GM21423 (cell line): ENCODE measurements around the gene DNAJB2.
"Not testable (repeated sequence)": the region's sequence is repeated elsewhere in the genome, so short reads cannot be mapped to it uniquely, and the experiment has no call there.

ENCODE experiments used
- ATAC-seq: cut with Tn5 transposase; IDR thresholded peaks from one replicate; pipeline ENCODE4 v1.9.1; 2021; ENCODE audit warnings: mild to moderate bottlenecking, moderate library complexity; ENCODE audit not compliant: unreplicated experiment

DNAJB2 gene

GRCh38 chr2:219284501-219285372, 5.6 kb downstream of the DNAJB2 start:
- no peak for ATAC-seq

GRCh38 chr2:219285373-219285735, 6.2 kb downstream of the DNAJB2 start:
- ATAC-seq = no peak

DNA sequence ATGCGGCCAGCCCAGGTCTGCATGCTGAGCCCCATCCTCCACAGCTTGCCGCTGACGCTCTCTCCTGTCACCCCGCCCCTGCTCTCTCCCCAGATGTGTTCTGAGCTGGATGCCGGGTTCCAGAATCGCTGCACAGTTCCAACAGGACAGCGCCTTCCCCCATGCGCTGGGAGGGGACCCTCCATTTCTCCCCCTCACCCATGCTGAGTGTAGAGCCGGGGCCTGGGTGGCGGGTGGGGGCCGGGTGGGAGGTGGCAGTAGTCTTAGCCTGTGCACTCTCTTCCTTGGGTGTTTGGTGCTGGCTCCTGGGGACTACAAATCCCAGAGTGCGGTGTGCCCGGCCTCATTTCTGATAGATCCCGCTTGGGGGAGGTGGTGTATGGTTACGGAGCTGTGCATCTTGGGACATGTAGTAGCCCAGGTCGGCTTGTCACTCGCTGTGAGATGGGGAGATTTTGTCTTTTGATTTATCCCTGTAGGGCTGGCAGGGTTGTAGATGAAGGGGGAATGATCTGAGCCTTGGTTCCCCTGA, 6.8 kb downstream of the DNAJB2 start:
- no peak for ATAC-seq

GRCh38 chr2:219286436-219287115, 7.4 kb downstream of the DNAJB2 start:
- ATAC-seq = no peak

GRCh38 chr2:219287116-219287440, 7.9 kb downstream of the DNAJB2 start:
- not testable (repeated sequence) for ATAC-seq

- ATAC-seq = no peak
Measured at GRCh38 chr2:219287580-219288265, 8.6 kb downstream of the DNAJB2 start.

DNA sequence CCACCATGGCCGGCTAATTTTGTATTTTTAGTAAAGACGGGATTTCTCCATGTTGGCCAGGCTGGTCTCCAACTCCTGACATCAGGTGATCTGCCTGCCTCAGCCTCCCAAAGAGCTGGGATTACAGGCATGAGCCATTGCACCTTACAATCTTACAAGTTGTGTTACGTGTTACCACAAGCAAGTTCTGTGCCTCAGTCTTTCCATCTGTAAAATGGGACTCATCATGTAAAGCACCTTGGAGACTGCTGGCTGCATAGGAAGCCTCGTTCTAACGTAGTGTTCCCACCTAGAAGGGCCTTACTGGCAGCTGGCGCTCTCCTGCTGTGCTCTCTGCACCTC, 10.0 kb downstream of the DNAJB2 start:
- no peak for ATAC-seq

DNA sequence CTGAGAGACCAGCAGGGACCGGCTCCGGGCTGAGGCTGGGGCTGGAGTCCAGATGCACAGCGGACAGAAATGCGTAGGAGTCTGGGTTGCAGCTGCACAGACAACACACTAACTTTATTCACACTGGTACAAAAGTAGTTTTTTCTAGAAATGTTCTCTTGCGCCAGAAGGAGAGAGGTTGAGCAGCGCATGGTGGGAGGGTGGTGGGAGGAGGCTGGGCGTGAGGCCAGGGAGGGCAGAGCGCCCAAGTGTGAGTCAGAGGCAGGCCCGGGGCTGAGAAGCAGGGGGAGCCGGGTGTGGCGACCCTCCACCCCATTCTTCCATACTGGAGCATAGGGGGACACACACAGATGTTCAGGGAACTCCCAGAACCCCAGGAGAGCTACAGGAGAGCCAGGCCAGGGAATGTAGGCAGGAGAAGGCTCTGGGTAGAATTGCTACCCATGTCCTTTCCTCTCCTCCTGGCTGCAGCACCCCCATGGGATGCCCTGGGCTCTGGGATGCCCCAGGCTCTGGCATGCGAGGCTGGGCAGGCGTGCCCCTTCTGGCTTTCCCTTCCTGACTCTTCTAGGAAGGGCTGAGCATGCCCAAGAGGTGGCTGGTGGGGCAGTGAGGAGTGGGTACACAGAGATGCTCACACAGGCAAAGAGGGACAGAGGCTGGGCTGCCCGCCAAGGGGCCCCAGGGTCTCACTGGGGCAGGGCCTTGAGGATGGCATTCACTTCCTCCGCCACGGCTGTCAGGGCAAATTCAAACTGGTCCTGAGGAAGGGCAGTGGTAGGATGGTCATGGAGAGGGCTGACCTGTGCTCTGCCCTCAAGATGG, 10.6 kb downstream of the DNAJB2 start:
- ATAC-seq = no peak

DNA sequence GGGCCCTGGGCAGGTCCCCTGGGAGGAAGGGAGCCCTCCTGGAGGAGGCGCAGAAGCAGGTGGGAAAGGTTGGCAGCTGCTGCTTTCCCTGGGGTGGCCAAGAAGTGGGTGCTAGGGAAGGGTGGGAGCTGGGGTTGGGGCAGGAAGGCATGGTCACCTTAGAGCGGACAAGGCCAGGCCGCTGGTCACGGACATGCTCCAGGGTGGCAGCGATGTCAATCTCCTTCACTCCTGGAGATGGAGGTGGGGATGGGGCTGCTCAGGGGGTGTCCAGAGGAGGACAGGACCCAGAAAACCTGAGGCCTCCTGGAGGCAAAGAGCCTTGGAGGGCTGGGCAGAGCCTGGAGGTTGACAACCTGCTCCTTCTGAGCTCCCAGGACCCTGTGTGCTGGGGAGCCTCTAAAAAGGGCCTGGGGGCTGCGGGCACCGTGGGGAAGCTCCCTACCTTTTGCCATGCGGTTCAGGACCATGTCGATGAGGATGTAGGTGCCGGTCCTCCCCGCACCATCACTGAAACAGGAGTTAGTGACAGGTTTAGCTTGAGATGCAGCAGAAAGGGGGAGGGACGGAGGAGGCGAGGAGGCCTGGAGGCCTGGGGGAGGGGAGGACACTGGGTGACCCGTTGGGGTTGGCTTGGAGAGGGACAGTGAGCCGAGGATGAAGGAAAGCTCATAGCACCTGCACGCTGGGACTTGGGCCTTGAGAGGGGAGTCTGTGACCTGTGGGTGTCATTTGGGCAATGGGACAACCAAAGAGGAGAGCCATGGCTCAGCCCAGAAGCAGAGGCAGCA, 11.4 kb downstream of the DNAJB2 start:
- no peak for ATAC-seq

GRCh38 chr2:219291394-219291793, 12.2 kb downstream of the DNAJB2 start:
- ATAC-seq = no peak

GRCh38 chr2:219291910-219292490, 12.8 kb downstream of the DNAJB2 start:
- no peak for ATAC-seq

DNA sequence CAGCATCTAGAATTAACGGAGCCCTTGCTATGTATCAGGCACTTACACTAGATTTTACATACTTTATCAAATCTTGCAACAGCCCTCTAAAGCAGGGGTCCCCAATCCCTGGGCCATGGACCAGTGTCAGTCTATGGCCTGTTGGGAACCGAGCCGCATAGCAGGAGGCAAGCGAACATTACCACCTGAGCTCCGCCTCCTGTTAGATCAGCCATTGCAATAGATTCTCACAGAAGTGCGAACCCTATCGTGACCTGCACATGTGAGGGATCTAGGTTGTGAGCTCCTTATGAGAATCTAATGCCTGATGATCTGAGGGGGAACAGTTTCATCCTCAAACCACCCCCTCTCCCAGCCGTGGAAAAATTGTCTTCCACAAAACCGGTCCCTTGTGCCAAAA, 13.4 kb downstream of the DNAJB2 start:
- ATAC-seq = no peak

GRCh38 chr2:219293736-219294231, 14.6 kb downstream of the DNAJB2 start:
- ATAC-seq = no peak

DNA sequence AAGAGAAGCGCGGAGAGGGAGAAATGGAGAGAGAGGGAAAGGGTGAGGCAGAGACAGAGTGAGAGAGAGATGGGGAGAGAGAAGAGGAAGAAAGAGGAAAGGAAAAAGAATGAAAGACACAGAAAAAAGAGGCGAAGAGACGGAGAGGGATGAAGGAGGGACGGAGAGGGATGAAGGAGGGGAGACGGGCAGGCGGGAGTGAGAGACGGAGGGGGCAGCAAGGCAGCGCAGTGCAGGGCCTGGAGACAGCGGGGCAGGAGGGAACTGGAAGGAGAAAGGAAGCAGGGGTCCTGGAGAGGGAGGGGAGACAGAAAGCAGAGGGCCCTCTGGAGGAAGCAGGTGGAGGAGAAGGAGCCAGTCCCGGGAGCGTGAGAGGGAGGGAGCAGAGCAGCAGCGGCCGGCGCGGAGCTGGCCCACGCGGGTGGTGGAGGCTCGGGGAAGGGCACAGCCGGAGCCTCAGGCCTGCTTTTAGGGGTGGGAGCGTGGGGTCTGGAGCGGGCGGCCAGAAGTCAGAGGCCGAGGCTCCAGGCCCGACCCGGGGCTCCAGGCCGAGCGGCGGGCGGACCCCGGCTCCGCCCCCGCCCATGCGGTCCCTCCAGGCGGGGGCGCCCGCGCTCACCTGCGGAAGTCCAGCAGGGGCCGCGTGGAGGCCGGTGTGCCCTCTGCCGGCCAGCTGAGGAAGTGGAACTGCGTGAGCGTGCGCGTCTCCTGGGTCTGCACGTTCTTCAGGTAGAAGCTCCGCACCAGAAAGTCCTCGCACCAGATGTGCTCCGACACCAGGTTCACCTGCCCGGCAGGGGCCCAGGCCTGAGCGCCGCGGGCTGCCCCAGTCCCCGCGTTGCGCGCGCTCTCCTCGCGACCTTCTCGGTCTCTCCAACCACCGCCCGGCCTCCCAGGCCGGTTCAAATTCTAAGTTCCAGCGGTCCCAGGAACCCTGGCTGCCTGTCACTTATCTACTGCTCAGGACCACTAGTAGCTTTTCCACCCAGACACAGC, 15.5 kb downstream of the DNAJB2 start:
- peak; percentile 94 for ATAC-seq

DNA sequence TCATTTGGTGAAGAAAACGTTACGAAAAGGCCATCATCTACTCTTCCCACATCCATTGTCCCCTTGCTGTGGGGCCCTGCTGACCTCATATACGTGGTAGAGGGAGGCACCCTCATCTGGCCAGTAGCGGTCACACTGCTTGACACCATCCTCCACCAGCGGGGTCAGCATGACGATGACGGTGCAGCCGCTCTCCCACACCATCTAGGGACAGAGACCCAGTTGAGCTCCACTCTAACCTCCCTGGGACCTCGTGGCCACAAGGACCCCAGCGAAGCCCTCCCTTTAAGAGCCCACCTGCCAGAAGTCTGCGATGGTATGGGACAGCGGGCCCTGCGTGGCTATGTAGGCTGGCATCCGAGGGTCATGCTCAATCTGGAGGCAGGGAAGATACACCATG, 17.0 kb downstream of the DNAJB2 start:
- no peak for ATAC-seq

DNA sequence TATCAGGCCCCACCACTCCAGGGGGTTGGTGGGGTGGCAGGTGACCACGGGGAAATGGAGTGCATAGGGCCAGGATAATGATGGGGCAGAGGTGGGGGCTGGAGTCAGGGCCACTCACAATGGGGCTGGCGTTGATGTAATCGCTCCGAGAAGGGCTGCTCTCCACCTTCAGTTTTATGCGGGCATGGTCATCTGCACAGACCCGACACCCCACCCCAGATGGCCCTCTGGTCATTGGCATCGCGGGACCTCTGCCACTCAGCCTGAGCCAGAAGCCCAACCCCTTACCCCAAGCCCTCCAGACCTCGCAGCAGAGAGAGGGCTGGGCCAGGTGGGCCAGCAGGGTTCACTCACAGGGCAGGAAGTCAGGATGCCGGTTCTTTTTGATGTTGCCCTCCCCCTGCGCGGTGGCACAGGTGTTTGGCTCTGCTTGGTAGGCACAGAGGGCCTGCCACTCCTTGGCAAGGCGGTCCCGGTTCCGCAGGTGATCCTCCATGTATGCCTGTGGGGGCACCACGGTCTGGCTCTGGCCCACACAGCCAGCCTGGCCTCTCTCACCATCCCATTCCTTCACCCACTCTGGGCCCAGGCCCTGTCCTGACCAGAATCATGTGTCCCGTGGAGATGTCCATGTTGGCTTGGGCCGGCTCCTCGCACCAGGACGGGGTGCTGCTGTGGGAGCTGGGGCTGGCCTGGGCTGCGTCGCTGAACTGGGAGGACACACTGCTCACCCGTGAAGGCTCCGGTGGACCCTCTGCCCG, 17.6 kb downstream of the DNAJB2 start:
- ATAC-seq = no peak

- no peak for ATAC-seq
Measured at GRCh38 chr2:219297766-219298456, 18.7 kb downstream of the DNAJB2 start.
